ENCODE data around the gene ZAR1. TPM values are rescaled to one million over a fixed set of nuclear protein-coding genes. Genes with fewer than 3 reads are reported as not detected.

Gene ZAR1
- total RNA-seq, 1 donor from 2014 or later = not detected

DNA sequence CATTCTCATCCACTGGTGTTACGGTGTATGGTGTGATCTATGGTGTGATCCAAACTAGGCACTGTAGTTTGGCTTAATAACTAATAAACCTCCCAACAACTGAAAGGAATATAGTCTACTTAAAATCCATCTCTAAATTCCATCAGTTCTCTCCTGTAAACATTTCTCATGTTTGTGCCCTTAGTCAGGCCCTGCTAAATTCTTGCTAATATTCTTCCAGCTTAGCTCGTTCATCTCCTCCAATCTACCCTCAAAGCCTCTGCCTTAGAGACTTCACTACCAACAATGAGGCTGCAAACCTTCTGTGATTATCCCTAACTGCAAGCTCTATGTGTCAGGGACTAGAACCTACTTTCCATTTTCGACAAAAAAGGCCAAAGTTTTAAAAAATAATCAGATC, 28.1 kb downstream of the ZAR1 start:
- TF ChIP-seq, protein P1, sequence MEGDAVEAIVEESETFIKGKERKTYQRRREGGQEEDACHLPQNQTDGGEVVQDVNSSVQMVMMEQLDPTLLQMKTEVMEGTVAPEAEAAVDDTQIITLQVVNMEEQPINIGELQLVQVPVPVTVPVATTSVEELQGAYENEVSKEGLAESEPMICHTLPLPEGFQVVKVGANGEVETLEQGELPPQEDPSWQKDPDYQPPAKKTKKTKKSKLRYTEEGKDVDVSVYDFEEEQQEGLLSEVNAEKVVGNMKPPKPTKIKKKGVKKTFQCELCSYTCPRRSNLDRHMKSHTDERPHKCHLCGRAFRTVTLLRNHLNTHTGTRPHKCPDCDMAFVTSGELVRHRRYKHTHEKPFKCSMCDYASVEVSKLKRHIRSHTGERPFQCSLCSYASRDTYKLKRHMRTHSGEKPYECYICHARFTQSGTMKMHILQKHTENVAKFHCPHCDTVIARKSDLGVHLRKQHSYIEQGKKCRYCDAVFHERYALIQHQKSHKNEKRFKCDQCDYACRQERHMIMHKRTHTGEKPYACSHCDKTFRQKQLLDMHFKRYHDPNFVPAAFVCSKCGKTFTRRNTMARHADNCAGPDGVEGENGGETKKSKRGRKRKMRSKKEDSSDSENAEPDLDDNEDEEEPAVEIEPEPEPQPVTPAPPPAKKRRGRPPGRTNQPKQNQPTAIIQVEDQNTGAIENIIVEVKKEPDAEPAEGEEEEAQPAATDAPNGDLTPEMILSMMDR (IDR thresholded peaks at IDR 0.05; ENCODE audit: borderline replicate concordance) = no peak
- H3K36me3 ChIP-seq = peaks cover 86% of the 10 kb centered on the region
- no peaks in the 10 kb centered on the region for H3K27me3 ChIP-seq (ENCODE audit: low read depth)
- H3K4me1 ChIP-seq = peaks cover 4% of the 10 kb centered on the region
- H3K9me3 ChIP-seq (replicated peaks) = no peaks in the 10 kb centered on the region
- DNase-seq = no peak
- H3K4me3 ChIP-seq = no peak overlapping the region
- intact Hi-C loops (cut with micrococcal nuclease) = no loop called here
- no peak overlapping the region for H3K27ac ChIP-seq (replicated peaks)

DNA sequence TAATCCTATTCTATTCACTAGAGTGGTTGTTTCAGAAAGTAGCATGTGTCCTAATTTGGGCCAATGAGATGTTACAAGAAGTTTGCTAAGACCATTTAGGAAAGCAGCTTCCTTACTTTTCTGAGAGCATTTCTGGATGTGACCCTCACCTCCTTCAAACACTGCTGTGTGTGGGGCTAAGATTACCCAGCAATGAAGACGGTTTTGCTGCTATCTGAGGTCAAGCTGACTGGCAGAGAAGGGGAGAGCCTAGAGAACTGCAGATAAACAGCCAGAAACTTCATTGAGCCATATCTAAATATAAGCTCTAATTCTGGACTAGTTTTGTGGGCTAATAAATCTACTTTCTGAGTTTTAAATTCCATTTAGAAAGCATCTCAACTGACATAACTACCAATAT, 36.4 kb downstream of the ZAR1 start:
- H3K4me3 ChIP-seq = no peak overlapping the region
- TF ChIP-seq, protein P1 (IDR thresholded peaks at IDR 0.05; ENCODE audit: borderline replicate concordance) = no peak
- no peak for DNase-seq
- no peaks in the 10 kb centered on the region for H3K4me1 ChIP-seq
- peaks cover 96% of the 10 kb centered on the region for H3K36me3 ChIP-seq
- no peaks in the 10 kb centered on the region for H3K27me3 ChIP-seq (ENCODE audit: low read depth)
- no peaks in the 10 kb centered on the region for H3K9me3 ChIP-seq (replicated peaks)
- H3K27ac ChIP-seq (replicated peaks) = no peak overlapping the region
- intact Hi-C loops (cut with micrococcal nuclease) = no loop called here

DNA sequence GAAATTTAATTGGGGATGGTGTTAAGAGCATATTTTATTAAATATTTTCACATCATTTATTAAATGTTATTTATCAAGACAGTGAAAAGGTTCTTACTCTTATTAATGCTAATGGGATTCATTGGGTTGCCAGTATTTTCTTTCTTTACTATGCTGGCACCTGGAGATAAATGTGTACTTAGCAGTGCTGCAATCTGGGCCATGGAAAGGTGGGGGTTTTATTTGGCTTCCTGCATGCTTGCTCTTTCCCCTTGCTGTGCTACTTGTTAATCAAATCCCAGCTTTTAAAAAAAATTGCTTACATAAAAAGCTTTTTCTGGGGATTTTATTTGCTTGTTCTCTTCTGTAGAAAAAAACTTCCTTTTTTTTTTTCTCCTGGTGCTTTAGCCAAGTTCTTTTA, 48.3 kb downstream of the ZAR1 start:
- H3K4me3 ChIP-seq = no peak overlapping the region
- H3K36me3 ChIP-seq = peaks cover 72% of the 10 kb centered on the region
- TF ChIP-seq, protein P1 (IDR thresholded peaks at IDR 0.05; ENCODE audit: borderline replicate concordance) = no peak
- intact Hi-C loops (cut with micrococcal nuclease) = no loop called here
- H3K9me3 ChIP-seq (replicated peaks) = no peaks in the 10 kb centered on the region
- no peak for DNase-seq
- no peak overlapping the region for H3K27ac ChIP-seq (replicated peaks)
- peaks cover 11% of the 10 kb centered on the region for H3K4me1 ChIP-seq
- no peaks in the 10 kb centered on the region for H3K27me3 ChIP-seq (ENCODE audit: low read depth)

DNA sequence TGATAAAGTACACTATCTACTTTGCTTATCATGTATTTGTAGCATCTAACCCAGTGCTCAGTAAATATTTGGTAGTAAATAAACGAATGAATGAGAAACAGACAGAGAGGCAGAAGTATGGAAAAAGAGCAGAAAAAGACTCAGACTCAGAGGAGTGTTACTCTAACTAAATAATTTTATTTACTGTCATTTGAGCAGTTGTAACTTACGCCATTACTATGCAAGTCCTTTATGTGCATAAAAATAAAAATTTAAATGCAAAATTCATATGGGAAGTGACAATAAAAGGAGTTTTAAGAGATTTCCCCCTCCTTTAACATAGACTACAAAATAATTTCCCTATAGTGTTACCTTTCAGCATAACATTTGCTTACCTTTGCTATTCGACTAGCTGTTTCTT, 49.5 kb downstream of the ZAR1 start:
- Histone ChIP-seq H3K27ac (replicated peaks) (no peak overlapping the region), H3K27me3 (ENCODE audit: low read depth) (no peaks in the 10 kb centered on the region), H3K4me3 (no peak overlapping the region), H3K4me1 (peaks cover 11% of the 10 kb centered on the region), H3K9me3 (replicated peaks) (no peaks in the 10 kb centered on the region), H3K36me3 (peaks cover 72% of the 10 kb centered on the region)
- no peak for DNase-seq
- intact Hi-C loops (cut with micrococcal nuclease) = no loop called here
- TF ChIP-seq, protein P1 (IDR thresholded peaks at IDR 0.05; ENCODE audit: borderline replicate concordance) = no peak

DNA sequence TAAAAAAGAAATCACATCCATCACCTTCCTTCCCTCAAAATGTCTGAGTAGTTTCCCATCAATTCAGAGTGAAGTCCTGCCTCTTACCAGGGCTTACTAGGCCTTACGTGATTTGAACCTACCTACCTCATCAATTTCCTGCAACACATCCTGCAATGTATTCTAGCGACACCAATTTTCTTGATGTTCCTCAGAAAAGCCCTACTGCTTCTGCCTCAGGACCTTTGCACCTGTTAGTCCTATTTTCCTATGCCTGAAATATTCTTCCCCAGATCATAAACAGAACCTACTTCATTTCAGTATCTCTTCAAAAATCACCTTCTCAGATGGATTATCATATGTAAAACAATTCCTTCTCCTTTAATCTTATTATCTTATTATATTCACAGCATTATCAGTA, 52.8 kb downstream of the ZAR1 start:
- DNase-seq = no peak
- no peaks in the 10 kb centered on the region for H3K9me3 ChIP-seq (replicated peaks)
- H3K4me3 ChIP-seq = no peak overlapping the region
- peaks cover 11% of the 10 kb centered on the region for H3K4me1 ChIP-seq
- intact Hi-C loops (cut with micrococcal nuclease) = no loop called here
- H3K27ac ChIP-seq (replicated peaks) = no peak overlapping the region
- H3K36me3 ChIP-seq = peaks cover 88% of the 10 kb centered on the region
- TF ChIP-seq, protein P1 (IDR thresholded peaks at IDR 0.05; ENCODE audit: borderline replicate concordance) = no peak
- no peaks in the 10 kb centered on the region for H3K27me3 ChIP-seq (ENCODE audit: low read depth)

DNA sequence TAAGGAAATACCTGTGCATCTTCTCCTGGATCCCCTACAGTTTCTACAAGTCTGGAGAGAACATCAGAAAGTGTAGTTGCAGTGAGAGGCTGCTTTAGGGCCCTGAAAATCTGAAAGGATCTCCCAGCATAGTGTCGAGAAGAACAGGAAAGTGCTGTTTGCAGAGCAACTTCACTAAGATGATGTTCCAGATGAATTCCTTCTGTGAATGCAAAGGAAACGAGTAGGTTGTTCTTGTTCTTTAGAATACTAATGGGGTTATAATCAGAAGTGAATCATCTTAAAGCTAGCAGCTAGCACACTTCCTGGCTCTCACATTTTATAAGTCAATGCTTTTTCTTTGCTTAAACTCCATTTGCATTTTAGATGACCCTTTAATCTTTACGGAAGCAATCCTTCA, 53.7 kb downstream of the ZAR1 start:
- H3K9me3 ChIP-seq (replicated peaks) = no peaks in the 10 kb centered on the region
- no peak for DNase-seq
- TF ChIP-seq, protein P1 (IDR thresholded peaks at IDR 0.05; ENCODE audit: borderline replicate concordance) = no peak
- no peak overlapping the region for H3K27ac ChIP-seq (replicated peaks)
- intact Hi-C loops (cut with micrococcal nuclease) = no loop called here
- peaks cover 6% of the 10 kb centered on the region for H3K4me1 ChIP-seq
- H3K27me3 ChIP-seq (ENCODE audit: low read depth) = no peaks in the 10 kb centered on the region
- H3K36me3 ChIP-seq = peaks cover 97% of the 10 kb centered on the region
- H3K4me3 ChIP-seq = no peak overlapping the region

Data from left ventricle myocardium inferior (tissue), 1 donor.